SK-N-SH treated with all-trans-retinoic acid at 6 μM for 48 hours (cell line): Measurements from ENCODE around the gene PRPF19.

Source experiments
- PATZ1 ChIP-seq: fragments of 250-450 bp; sonication (Bioruptor Pico); IDR thresholded peaks from 2 replicates; pipeline ENCODE4 v1.8.0; 2020; ENCODE audit warnings: mild to moderate bottlenecking, moderate library complexity, borderline replicate concordance
- TCF4 ChIP-seq: fragments of 250-450 bp; sonication (Bioruptor Pico); IDR thresholded peaks from 2 replicates; pipeline ENCODE4 v1.8.0; 2021; ENCODE audit warnings: mild to moderate bottlenecking, moderate library complexity, borderline replicate concordance
- TOX ChIP-seq: fragments of 250-450 bp; sonication (Bioruptor Pico); IDR thresholded peaks from 2 replicates; pipeline ENCODE4 v1.8.0; 2021; ENCODE audit warnings: mild to moderate bottlenecking, moderate library complexity, borderline replicate concordance

- TF ChIP-seq PATZ1 (no peak), TOX (CRISPR knock-in tag) (no peak), TCF4 (no peak)
Measured at GRCh38 chr11:60902625-60903024, 3.8 kb downstream of the PRPF19 start.
